Kidney glomerular epithelial cell (primary cell): ENCODE data around the gene ITPR1.

Experiments used
- DNase-seq: peaks from one replicate; lab custom pipeline; 2025; lab: John Stamatoyannopoulos, UW

Gene ITPR1

GRCh38 chr3:4721511-4721911 is 228.4 kb downstream of the ITPR1 start:
- peak; percentile 87 for DNase-seq

GRCh38 chr3:4722103-4722502 is 229.0 kb downstream of the ITPR1 start:
- peak; percentile 83 for DNase-seq

GRCh38 chr3:4724051-4724629 is 231.0 kb downstream of the ITPR1 start:
- DNase-seq = no peak

GRCh38 chr3:4726549-4726948 is 233.4 kb downstream of the ITPR1 start:
- no peak for DNase-seq

GRCh38 chr3:4729061-4729973 is 236.2 kb downstream of the ITPR1 start:
- no peak for DNase-seq

- DNase-seq = no peak
Measured at GRCh38 chr3:4730719-4731118, 237.6 kb downstream of the ITPR1 start.

- no peak for DNase-seq
Measured at GRCh38 chr3:4731543-4732111, 238.5 kb downstream of the ITPR1 start.

GRCh38 chr3:4732925-4733324 is 239.8 kb downstream of the ITPR1 start:
- no peak for DNase-seq

GRCh38 chr3:4734454-4734853 is 241.3 kb downstream of the ITPR1 start:
- no peak for DNase-seq

GRCh38 chr3:4735243-4735642 is 242.1 kb downstream of the ITPR1 start:
- no peak for DNase-seq

GRCh38 chr3:4736284-4736861 is 243.2 kb downstream of the ITPR1 start:
- DNase-seq = no peak

GRCh38 chr3:4738737-4739274 is 245.7 kb downstream of the ITPR1 start:
- DNase-seq = no peak

- no peak for DNase-seq
Measured at GRCh38 chr3:4739289-4740236, 246.4 kb downstream of the ITPR1 start.

GRCh38 chr3:4740397-4741105 is 247.4 kb downstream of the ITPR1 start:
- DNase-seq = no peak

- no peak for DNase-seq
Measured at GRCh38 chr3:4741106-4741403, 247.9 kb downstream of the ITPR1 start.

- DNase-seq = peak; percentile 94
Measured at GRCh38 chr3:4741404-4742307, 248.5 kb downstream of the ITPR1 start.

- DNase-seq = no peak
Measured at GRCh38 chr3:4742359-4742758, 249.2 kb downstream of the ITPR1 start.

- DNase-seq = no peak
Measured at GRCh38 chr3:4743371-4743770, 250.2 kb downstream of the ITPR1 start.

- peak; percentile 61 for DNase-seq
Measured at GRCh38 chr3:4744405-4745234, 251.5 kb downstream of the ITPR1 start.
